ENCODE measurements around the gene GPR26.
"Not testable (repeated sequence)": the region's sequence is repeated elsewhere in the genome, so short reads cannot be mapped to it uniquely, and the experiment has no call there.

The GPR26 gene

DNA sequence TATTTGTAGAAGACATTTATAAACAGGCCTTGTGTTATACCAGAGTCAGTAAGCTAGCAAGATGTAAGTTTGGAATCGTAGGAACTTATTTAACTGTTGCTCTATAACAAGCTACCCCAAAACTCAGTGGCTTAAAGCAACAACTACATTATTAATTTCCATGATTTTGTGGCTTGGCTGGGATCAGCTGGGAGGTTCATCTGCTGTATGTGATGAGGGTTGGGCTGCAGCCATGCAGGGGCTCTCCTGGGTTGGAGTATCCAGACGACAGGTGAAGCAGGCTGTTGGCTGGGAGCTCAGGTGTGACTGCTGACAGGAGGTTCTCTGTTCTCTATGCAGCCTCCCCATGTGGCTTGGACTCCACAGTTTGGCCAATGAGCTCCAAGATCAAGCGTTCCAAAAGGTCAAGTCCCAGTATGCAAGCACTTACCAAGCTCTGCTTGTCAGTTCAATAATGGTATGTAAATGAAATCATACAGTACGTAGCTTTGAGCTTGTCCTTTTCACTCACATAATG lies 52.4 kb downstream of the GPR26 start:
- no peak for DNase-seq

GRCh38 chr10:123720536-123720935 lies 54.4 kb downstream of the GPR26 start:
- no peak for DNase-seq

DNA sequence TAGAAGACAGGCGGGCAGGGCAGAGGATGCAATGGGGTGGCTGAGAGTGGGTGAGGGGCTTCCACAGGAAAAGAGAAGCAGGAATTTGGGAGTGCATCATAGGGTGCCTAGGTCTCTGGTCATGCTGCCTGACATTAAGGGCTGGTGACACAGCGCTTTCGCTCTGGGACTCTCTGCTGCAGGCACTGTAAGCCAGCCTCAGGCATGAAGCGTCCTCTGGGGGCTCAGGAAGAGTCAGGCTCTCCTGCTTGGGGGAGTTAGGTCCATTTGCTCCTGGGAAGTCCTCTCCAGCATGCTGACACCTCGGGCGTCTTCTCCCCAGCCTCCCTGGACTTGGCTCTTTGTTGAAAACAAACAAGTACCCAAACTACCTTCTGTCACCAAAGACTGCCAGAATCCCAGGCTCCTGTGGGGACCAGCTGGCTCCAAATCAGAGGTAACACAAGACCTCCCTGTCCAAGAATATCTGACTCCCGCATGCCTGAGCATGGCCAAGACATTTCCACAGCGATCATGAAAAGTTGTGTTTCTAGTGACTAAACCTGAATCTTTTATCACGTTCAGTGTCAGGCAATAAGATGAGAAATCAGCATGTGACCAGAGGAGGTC lies 55.4 kb downstream of the GPR26 start:
- no peak for DNase-seq

- no peak for DNase-seq
Measured at GRCh38 chr10:123722351-123722750, 56.2 kb downstream of the GPR26 start.

GRCh38 chr10:123724747-123725146 lies 58.6 kb downstream of the GPR26 start:
- DNase-seq, result no peak

DNA sequence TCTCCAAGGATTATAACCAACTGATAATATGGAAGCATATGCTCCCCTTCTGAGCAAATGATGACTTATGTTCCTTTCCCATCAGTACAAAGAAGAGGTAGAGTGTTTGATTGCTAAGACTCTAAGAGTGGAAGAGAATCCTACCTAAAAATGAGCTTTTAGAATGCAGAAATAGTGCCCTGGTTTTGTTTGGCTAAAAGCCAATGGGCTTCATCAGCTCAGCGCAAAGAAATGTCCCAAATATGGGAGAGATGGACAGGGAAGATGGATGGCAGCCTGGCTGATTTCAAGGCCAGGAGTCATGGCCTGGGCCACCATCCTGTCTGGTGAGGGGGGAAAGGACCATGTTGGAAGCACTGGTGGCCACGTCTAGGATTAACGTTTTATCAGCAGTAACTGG lies 60.2 kb downstream of the GPR26 start:
- DNase-seq, result no peak

- DNase-seq, result no peak
Measured at GRCh38 chr10:123726836-123727235, 60.7 kb downstream of the GPR26 start.

- no peak for DNase-seq
Measured at GRCh38 chr10:123729523-123729922, 63.4 kb downstream of the GPR26 start.

DNA sequence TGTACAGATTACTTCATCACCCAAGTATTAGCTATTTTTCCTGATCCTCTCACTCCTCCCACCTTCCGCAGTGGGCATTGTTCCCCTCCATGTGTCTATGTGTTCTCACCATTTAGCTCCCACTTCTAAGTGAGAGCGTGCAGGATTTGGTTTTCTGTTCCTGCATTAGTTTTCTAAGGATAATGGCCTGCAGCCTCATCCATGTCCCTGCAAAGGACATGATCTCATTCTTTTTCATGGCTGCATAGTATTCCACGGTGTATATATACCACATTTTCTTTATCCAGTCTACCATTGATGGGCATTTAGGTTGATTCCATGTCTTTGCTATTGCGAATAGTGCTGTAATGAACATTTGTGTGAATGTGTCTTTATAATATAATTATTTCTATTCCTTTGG lies 70.8 kb downstream of the GPR26 start:
- not testable (repeated sequence) for DNase-seq

- DNase-seq, result no peak
Measured at GRCh38 chr10:123741146-123741545, 75.0 kb downstream of the GPR26 start.

- DNase-seq, result no peak
Measured at GRCh38 chr10:123741711-123742110, 75.6 kb downstream of the GPR26 start.

DNA sequence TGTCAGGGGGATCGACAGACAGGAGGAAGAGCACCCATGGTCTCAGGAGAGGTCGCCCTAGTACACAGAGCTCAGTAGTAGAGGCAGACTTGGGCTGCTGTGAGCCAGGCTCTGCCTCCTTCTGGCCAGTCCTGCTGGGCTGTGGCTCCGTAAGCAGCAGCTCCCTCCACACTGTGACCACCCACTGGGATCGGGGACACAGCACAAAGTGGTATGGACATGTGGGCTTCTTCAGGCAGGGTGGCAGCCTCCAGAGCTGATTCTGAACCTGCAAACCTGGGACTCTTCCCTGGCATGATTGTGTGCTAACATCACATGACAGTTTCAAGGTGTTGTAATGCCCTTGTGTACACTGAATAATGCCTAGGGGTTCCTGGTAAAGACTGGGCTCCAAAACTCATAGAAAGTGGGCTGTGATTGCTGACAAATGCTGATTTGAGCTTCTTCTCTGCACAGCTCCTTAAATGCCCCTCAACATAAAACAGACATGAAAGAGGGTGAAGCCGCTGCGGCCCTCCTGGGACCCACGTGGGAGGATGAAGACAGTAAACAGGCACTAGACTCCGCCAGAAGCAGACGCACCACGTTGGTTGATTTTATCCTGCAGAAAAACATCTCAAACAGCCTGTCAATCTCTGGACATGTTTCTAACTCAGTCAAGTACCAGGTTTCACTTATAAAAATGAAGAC lies 76.7 kb downstream of the GPR26 start:
- no peak for DNase-seq

DNA sequence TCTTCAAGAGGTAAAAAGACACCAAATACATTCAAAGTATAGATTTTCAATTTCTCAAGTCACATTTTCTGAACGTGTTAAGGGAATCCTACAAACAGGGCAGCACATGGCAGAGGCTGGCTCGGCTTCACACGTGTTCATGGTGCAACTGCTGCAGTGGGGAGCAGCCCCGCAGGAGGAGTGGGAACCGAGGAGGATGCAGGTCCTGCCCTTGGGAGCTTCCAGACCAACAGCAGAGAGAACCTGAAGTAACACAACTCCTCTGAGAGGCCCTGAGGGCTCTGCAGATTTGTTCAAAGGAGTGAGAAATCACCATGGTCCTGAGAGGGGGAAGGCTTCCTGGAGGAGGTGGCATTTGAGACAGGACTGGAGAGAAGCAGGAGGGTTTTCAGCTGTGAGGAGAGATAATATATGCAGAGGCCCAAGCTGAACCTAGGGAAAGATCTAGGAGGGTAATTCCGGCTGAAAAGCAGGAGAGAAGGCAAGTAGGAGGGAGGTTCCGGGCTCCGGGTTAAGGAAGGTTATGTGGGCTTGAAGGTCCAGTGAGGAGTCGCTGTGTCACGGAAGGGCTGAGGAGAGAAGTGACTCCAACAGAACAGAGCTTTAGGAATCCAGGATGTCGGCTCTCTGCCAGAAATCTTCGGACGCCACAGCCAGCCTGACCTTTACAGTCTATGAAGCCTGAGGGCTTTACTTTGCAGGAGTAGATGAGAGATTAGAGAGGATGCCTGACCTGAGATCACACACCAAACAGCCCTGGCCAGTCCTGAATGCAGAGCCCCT lies 77.5 kb downstream of the GPR26 start:
- no peak for DNase-seq

- DNase-seq, result no peak
Measured at GRCh38 chr10:123744224-123744536, 78.0 kb downstream of the GPR26 start.

All from NCI-H146 (cell line).